Measurements from ENCODE around the gene WDR70. TPM values are rescaled to one million over a fixed set of nuclear protein-coding genes. Genes with fewer than 3 reads are reported as not detected.
"Not testable (repeated sequence)": the region's sequence is repeated elsewhere in the genome, so short reads cannot be mapped to it uniquely, and the experiment has no call there.

The WDR70 gene
- total and polyA plus RNA-seq, 9 donors: 20.9 to 36.5 (median 31.4) TPM

DNA sequence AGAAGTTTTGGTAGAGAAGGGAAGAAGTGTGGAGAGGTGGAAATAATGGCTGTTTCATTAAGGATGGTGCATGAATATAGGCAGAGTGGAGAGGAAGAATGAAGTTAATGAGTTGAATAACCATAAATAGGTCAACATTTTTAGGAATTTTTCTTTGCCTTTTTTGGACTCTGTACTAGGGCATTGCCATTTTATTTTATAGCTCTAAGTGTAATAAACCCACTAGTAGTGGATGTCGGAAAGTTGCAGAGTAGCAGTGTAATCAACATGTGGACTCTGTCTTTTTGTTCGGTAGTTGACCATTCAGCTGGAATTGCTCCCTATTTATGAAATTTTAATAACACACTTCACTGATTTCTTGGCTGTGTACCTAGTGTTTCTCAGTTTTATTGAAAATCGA, 199.1 kb downstream of the WDR70 start:
- DNase-seq: no peak
- Histone ChIP-seq H3K27me3 (no peaks in the 10 kb centered on the region), H3K36me3 (no peaks in the 10 kb centered on the region), H3K4me1 (ENCODE audit: insufficient read depth) (no peaks in the 10 kb centered on the region), H3K9me3 (no peaks in the 10 kb centered on the region), H3K4me3 (no peak overlapping the region), H3K27ac (no peak overlapping the region)
- 75 to 84% (median 78%) methylated on average over 3 of the region's 3 CpGs for WGBS, 3 donors
- TF ChIP-seq EP300 (IDR thresholded peaks at IDR 0.05) (no peak), POLR2A (IDR thresholded peaks at IDR 0.05) (no peak)
- TF ChIP-seq, protein P1, sequence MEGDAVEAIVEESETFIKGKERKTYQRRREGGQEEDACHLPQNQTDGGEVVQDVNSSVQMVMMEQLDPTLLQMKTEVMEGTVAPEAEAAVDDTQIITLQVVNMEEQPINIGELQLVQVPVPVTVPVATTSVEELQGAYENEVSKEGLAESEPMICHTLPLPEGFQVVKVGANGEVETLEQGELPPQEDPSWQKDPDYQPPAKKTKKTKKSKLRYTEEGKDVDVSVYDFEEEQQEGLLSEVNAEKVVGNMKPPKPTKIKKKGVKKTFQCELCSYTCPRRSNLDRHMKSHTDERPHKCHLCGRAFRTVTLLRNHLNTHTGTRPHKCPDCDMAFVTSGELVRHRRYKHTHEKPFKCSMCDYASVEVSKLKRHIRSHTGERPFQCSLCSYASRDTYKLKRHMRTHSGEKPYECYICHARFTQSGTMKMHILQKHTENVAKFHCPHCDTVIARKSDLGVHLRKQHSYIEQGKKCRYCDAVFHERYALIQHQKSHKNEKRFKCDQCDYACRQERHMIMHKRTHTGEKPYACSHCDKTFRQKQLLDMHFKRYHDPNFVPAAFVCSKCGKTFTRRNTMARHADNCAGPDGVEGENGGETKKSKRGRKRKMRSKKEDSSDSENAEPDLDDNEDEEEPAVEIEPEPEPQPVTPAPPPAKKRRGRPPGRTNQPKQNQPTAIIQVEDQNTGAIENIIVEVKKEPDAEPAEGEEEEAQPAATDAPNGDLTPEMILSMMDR (IDR thresholded peaks at IDR 0.05): no peak
- intact Hi-C loops (cut with DNase I): no loop called here

DNA sequence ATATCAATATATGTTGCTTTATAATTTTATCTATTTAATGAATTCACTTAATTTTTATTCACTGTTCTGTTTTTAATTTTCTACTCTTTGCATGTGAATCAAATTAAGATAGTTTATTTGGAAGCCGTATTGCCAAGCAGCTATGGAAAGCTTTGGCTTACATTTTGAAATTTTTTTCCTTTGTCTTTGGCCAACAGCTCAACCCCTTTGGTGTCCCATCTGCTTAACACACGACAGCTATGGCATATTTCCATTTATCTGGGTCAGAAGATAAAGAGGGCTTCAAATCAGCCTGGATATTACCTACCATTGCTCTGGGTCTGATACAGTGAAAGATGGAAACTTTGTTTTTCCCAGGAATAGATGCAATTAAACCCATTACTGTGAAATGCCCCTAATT, 201.0 kb downstream of the WDR70 start:
- Histone ChIP-seq H3K4me1 (ENCODE audit: insufficient read depth) (no peaks in the 10 kb centered on the region), H3K9me3 (no peaks in the 10 kb centered on the region), H3K27me3 (no peaks in the 10 kb centered on the region), H3K27ac (no peak overlapping the region), H3K4me3 (no peak overlapping the region), H3K36me3 (no peaks in the 10 kb centered on the region)
- WGBS, 3 donors: 54 to 66% (median 56%) methylated on average over 2 of the region's 2 CpGs
- intact Hi-C loops (cut with DNase I): no loop called here
- no peak for DNase-seq
- TF ChIP-seq POLR2A (IDR thresholded peaks at IDR 0.05): no peak
- no peak for TF ChIP-seq EP300 (IDR thresholded peaks at IDR 0.05)

- H3K9me3 ChIP-seq: no peaks in the 10 kb centered on the region
- H3K4me1 ChIP-seq (ENCODE audit: insufficient read depth): no peaks in the 10 kb centered on the region
- DNase-seq: no peak
- 95 to 96% (median 95%) methylated on average over 2 of the region's 2 CpGs for WGBS, 3 donors
- intact Hi-C loops (cut with DNase I): no loop called here
- H3K27me3 ChIP-seq: no peaks in the 10 kb centered on the region
- H3K36me3 ChIP-seq: no peaks in the 10 kb centered on the region
- no peak overlapping the region for H3K27ac ChIP-seq
- TF ChIP-seq EP300 (IDR thresholded peaks at IDR 0.05): no peak
- TF ChIP-seq POLR2A (IDR thresholded peaks at IDR 0.05): no peak
- TF ChIP-seq, protein P1 (IDR thresholded peaks at IDR 0.05): no peak
- H3K4me3 ChIP-seq: no peak overlapping the region
Observed at GRCh38 chr5:37582202-37582601, 203.1 kb downstream of the WDR70 start.

DNA sequence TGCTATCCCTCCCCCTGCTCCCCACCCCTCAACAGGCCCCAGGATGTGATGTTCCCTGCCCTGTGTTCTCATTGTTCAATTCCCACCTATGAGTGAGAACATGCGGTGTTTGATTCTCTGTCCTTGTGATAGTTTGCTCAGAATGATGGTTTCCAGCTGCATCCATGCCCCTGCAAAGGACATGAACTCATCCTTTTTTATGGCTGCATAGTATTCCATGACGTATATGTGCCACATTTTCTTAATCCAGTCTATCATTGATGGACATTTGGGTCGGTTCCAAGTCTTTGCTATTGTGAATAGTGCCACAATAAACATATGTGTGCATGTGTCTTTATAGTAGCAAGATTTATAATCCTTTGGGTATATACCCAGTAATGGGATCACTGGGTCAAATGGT, 214.2 kb downstream of the WDR70 start:
- intact Hi-C loops (cut with DNase I); H3K4me1 ChIP-seq (ENCODE audit: insufficient read depth); H3K4me3 ChIP-seq; H3K36me3 ChIP-seq; H3K9me3 ChIP-seq; DNase-seq; H3K27ac ChIP-seq; H3K27me3 ChIP-seq: not testable (repeated sequence)
- WGBS, 3 donors: 93 to 99% (median 96%) methylated on average over 3 of the region's 3 CpGs

- H3K4me1 ChIP-seq (ENCODE audit: insufficient read depth); H3K27ac ChIP-seq; H3K9me3 ChIP-seq; H3K36me3 ChIP-seq; H3K4me3 ChIP-seq; DNase-seq; H3K27me3 ChIP-seq; intact Hi-C loops (cut with DNase I): not testable (repeated sequence)
- WGBS, 3 donors: 49 to 72% (median 49%) methylated on average over 2 of the region's 2 CpGs
Observed at GRCh38 chr5:37594864-37595263, 215.7 kb downstream of the WDR70 start.

- H3K36me3 ChIP-seq: no peaks in the 10 kb centered on the region
Observed at GRCh38 chr5:37598733-37599132, 219.6 kb downstream of the WDR70 start.

More at GRCh38 chr5:37598733-37599132, 219.6 kb downstream of the WDR70 start:
- Histone ChIP-seq H3K27me3 (no peaks in the 10 kb centered on the region), H3K27ac (no peak overlapping the region), H3K9me3 (no peaks in the 10 kb centered on the region), H3K4me3 (no peak overlapping the region), H3K4me1 (ENCODE audit: insufficient read depth) (no peaks in the 10 kb centered on the region)
- TF ChIP-seq EP300 (IDR thresholded peaks at IDR 0.05) (no peak), POLR2A (IDR thresholded peaks at IDR 0.05) (no peak)
- TF ChIP-seq, protein P1 (IDR thresholded peaks at IDR 0.05): no peak
- WGBS, 3 donors: 57 to 66% (median 64%) methylated on average over 3 of the region's 3 CpGs
- intact Hi-C loops (cut with DNase I): no loop called here
- no peak for DNase-seq

All from ovary (tissue), 9 donors.